A673 (cell line): ENCODE data around the gene TSPOAP1.

Experiments
- EZH2 ChIP-seq: fragments of 200-600 bp; sonication (generic); IDR thresholded peaks from 2 replicates; pipeline ENCODE4 v1.6.1; 2017; ENCODE audit warnings: borderline replicate concordance, low read depth, mild to moderate bottlenecking, mixed read lengths, antibody characterized with exemption, low read length; ENCODE audit not compliant: poor library complexity, severe bottlenecking
- TF ChIP-seq, protein P1 (sequence below): fragments of 300-800, 200-600 bp; sonication (generic); conservative IDR thresholded peaks from 2 replicates; pipeline ENCODE4 v1.5.1; 2017; ENCODE audit warnings: low read depth, mild to moderate bottlenecking, antibody characterized with exemption, low read length, moderate library complexity, mixed read lengths

DNA sequence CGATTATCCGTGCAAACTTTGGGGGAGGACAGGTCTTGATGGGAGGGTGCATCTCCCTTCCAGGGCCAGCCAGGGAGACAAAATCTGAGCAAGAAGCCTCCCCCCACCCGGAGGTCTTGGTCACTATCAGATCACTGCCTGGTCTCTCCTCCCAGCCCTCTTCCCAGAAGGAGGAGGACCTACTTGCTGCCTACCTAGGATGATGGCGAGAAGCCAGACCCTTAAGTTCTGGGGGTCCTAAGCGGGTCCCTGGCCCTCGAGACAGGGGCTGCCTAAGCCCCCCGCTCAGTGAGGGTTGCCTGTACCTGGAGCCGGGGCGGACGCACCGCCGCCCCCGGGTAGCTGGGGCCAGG is 4.6 kb downstream of the TSPOAP1 start:
- TF ChIP-seq, protein P1, sequence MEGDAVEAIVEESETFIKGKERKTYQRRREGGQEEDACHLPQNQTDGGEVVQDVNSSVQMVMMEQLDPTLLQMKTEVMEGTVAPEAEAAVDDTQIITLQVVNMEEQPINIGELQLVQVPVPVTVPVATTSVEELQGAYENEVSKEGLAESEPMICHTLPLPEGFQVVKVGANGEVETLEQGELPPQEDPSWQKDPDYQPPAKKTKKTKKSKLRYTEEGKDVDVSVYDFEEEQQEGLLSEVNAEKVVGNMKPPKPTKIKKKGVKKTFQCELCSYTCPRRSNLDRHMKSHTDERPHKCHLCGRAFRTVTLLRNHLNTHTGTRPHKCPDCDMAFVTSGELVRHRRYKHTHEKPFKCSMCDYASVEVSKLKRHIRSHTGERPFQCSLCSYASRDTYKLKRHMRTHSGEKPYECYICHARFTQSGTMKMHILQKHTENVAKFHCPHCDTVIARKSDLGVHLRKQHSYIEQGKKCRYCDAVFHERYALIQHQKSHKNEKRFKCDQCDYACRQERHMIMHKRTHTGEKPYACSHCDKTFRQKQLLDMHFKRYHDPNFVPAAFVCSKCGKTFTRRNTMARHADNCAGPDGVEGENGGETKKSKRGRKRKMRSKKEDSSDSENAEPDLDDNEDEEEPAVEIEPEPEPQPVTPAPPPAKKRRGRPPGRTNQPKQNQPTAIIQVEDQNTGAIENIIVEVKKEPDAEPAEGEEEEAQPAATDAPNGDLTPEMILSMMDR, result no peak
- no peak for TF ChIP-seq EZH2
